Body of pancreas (tissue), 4 donors: ENCODE results near the gene IL15RA.

Experiments used
- POLR2A ChIP-seq, 3 donors: fragments of 450-650 bp; IDR thresholded peaks; one replicate each; pipeline ENCODE4 v1.6.1; 2016; ENCODE audit warnings: antibody characterized with exemption in 3 of 3, mild to moderate bottlenecking in 2 of 3
- TF ChIP-seq, protein P1 (sequence below), 7 experiments: fragments of 450-650 bp in 4 of 7; fragments of 200-600 bp in 3 of 7; sonication (generic) in 3 of 7; IDR thresholded peaks; one replicate each; pipeline ENCODE4 v1.5.1; 2016 to 2019; ENCODE audit warnings: antibody characterized with exemption in 7 of 7

DNA sequence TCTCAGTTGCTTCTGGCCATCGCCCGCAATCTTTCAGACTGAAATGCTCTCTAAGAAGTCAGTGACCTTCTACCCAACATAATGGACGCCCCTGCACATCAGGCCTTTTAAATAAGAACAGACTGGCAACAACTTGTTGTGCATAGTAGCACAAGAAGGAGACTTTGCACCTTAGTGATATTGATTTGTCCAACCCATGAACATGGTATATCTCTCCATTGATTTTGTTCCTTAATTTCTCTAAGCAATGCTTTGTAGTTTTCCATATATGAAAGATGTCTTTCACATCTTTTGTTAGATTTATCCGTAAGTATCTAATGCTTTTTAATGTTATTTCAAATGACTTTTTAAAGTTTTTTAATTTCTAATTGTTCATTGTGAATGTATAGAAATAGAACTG is 4.3 kb downstream of the IL15RA start:
- TF ChIP-seq, protein P1, sequence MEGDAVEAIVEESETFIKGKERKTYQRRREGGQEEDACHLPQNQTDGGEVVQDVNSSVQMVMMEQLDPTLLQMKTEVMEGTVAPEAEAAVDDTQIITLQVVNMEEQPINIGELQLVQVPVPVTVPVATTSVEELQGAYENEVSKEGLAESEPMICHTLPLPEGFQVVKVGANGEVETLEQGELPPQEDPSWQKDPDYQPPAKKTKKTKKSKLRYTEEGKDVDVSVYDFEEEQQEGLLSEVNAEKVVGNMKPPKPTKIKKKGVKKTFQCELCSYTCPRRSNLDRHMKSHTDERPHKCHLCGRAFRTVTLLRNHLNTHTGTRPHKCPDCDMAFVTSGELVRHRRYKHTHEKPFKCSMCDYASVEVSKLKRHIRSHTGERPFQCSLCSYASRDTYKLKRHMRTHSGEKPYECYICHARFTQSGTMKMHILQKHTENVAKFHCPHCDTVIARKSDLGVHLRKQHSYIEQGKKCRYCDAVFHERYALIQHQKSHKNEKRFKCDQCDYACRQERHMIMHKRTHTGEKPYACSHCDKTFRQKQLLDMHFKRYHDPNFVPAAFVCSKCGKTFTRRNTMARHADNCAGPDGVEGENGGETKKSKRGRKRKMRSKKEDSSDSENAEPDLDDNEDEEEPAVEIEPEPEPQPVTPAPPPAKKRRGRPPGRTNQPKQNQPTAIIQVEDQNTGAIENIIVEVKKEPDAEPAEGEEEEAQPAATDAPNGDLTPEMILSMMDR (IDR thresholded peaks at IDR 0.05): no peak
- no peak for TF ChIP-seq POLR2A (IDR thresholded peaks at IDR 0.05)
